Fibroblast of the aortic adventitia (primary cell): Measurements from ENCODE around the gene CDH5. TPM values are rescaled to one million over a fixed set of nuclear protein-coding genes. Genes with fewer than 3 reads are reported as not detected.

Source experiments
- DNase-seq: peaks from one replicate; pipeline ENCODE4 v3.0.0-alpha.2; 2010; ENCODE audit warnings: low read depth
- H3K4me3 ChIP-seq: 2 replicates; pipeline ENCODE4 v1.5.1; 2011; ENCODE audit warnings: low read depth, mild to moderate bottlenecking, control low read depth, low read length, moderate library complexity
- total RNA-seq: library from RNA; depleted of rRNA; stranded (reverse); fragments of >200 nt; gene quantifications from 2 replicates; pipeline ENCODE4 v1.2.3, GENCODE V29; 2012; ENCODE audit warnings: low replicate concordance
- TF ChIP-seq, protein P1 (sequence below): IDR thresholded peaks from 2 replicates; pipeline ENCODE4 v1.5.1; 2011; ENCODE audit warnings: mild to moderate bottlenecking, low read length, control low read depth, inconsistent platforms; ENCODE audit not compliant: insufficient read depth

The CDH5 gene
- total RNA-seq, 1 donor, result 2.9 TPM

DNA sequence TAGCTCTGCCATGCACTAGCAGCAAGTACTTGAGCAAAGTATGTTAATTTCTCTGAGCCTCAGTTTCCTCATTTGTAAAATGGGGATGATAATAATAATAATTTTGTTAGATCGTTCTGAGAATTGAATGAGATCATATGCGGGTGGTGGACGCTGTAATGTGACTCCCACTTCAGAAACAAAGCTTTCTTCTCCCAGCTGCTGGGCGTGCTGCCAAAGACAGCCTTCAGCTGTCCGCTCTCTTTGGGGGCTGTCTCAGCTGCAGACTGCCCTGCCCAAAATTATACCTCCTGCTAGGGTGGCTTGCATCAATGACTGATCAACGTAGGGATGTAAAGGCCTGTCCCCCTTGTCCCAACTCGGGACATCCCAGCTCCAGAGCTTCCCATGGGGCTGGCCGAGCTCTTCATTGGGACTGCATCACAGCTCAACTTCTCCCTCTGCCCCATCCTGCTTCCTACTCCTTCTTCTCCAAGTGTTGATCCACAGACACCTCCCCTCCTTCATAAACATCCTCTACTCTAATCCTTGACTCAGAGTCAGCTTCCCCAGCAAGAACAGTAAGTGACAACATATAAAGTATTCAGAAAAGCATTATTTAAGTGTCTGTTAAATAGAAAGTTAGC, 30.7 kb upstream of the CDH5 start:
- no peak overlapping the region for H3K4me3 ChIP-seq
- TF ChIP-seq, protein P1, sequence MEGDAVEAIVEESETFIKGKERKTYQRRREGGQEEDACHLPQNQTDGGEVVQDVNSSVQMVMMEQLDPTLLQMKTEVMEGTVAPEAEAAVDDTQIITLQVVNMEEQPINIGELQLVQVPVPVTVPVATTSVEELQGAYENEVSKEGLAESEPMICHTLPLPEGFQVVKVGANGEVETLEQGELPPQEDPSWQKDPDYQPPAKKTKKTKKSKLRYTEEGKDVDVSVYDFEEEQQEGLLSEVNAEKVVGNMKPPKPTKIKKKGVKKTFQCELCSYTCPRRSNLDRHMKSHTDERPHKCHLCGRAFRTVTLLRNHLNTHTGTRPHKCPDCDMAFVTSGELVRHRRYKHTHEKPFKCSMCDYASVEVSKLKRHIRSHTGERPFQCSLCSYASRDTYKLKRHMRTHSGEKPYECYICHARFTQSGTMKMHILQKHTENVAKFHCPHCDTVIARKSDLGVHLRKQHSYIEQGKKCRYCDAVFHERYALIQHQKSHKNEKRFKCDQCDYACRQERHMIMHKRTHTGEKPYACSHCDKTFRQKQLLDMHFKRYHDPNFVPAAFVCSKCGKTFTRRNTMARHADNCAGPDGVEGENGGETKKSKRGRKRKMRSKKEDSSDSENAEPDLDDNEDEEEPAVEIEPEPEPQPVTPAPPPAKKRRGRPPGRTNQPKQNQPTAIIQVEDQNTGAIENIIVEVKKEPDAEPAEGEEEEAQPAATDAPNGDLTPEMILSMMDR, result no peak
- DNase-seq, result peak; percentile 73

DNA sequence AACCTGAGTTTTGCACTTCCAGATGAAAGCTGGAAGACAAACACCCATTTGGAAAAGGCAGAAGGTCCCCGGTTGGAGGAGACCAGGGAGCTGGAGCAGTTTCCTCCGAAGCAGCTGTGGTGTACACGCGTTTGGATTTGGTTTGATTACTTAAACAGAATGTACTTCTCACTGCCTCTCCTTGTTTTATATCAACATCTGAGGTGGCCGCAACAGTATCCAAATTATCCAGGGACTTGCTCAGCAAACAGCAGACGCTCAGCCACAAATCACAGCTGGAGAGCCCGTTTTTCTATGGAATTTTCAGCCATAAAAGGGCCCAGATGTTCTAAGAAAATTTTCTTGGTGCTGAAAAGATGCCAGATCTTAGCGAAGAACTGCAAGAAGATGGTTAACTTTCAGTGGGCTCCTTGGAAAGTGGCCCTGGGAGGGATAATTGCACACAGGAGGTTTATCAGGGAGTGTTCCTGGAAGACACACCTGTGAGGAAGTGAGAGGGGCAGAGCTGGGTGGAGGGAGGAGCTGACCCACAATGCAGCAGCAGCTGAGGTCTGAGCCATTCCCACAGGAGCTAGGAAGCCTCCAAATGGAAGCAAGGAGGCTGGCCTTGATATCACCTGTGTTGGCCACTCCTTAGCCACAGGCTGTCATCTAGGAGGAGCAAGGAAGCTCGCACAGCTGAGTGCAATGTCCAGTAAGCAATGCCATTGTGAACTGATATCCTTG, 28.9 kb upstream of the CDH5 start:
- no peak for DNase-seq
- TF ChIP-seq, protein P1, result no peak
- no peak overlapping the region for H3K4me3 ChIP-seq

DNA sequence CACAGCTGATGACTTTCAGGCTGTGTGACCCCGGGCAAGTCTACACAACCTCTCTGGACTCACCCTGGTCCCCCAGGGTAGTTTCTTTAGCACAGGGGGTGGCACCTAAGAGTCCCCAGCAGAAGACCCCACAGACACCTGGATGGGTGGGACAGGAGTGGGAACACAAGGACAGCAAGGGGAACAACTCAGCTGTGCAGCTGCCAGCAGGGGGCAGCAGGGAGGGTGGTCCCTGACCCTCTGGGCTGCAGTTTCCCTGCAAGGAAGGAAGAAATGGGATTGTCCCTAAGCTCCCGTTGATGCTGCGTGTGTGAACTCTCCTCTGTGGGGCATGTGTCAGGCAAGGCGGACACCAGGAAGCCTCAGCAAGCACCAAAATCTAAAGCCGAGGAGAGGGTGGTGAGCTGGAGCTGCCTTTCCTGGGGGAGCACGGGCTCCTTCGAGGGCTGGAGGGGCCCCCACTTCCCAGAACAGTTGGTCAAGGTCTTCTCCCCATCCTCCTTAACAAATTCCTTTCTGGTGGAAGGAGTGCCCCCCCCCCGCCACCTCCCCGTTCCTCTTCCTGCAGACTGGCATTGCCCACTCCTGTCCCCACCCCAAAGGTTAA, 24.1 kb upstream of the CDH5 start:
- TF ChIP-seq, protein P1, result peak; percentile 64
- DNase-seq, result no peak
- no peak overlapping the region for H3K4me3 ChIP-seq

DNA sequence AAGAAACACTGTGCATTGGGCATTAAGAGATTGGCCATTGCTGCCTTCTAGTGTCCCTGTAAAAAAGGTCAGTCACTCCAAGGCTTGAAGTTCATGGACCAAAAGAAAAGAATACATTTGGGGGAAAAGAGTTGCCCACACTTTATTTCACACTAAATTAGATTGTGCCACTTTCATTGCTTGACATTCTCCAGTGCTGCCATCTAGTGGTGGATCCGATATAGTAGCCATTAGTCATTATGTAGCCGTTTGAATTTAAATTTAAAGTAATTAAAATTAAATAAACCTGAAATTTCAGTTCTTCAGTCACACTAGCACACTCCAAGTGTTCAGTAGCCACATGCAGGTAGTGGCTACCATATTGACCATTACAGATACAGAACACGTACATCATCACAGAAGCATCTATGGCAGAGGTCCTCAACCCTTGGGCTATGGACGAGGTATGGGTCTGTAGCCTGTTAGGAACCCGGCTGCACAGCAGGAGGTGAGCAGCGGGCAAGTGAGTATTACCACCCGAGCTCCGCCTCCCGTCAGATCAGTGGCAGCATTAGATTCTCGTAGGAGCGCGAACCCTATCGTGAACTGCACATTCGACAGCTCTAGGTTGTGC, 21.9 kb upstream of the CDH5 start:
- TF ChIP-seq, protein P1, result peak; percentile 63
- H3K4me3 ChIP-seq, result no peak overlapping the region
- DNase-seq, result peak; percentile 68

DNA sequence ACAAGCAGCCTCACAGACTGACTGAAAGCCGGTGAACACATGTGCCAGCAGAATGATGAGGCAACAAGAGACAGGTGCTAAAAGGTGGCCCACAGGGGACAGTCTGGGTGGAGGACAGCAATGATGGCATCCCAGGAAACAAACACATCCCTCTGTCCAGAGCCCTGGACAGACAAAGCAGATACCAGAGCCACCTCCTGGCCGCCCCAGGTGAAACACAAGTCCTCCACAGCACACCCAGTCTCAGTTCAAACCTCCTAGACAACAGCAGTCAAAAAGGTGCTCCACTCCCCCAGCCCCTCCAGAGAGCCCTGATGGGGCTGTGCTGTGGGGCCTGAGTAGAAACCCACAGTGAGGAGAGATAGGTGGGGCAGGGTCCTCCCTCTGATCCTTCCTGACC, 20.3 kb upstream of the CDH5 start:
- no peak for DNase-seq
- H3K4me3 ChIP-seq, result no peak overlapping the region
- TF ChIP-seq, protein P1, result no peak

DNA sequence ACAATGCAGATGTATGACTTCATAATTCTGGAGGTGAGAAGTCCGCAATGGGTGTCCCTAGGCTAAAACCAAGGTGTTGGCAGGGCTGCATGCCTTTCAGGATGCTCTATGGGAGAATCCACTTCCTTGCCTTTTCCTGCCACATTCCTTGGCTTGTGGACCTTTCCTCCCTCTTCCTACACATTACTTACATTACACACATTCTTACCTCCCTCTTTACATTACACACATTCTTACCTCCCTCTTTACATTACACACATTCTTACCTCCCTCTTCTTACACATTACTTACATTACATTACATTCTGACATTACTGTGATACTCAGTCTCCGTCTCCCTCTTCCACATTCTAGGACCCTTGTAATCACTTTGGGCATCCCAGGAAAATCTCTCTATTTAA, 14.2 kb upstream of the CDH5 start:
- TF ChIP-seq, protein P1, result no peak
- DNase-seq, result no peak
- H3K4me3 ChIP-seq, result no peak overlapping the region
